ENCODE results near the gene ACBD7.
A peak's percentile ranks its signal among the peaks of the same experiment; 100 is the strongest.

Gene ACBD7

GRCh38 chr10:15088428-15089261 is at the start of gene ACBD7:
TSS of gene ACBD7 (minus strand) at chr10:15088776. CDS start at chr10:15088728, 48 bp downstream.
- DNase-seq (ENCODE audit: low spot score): peak; percentile 49

DNA sequence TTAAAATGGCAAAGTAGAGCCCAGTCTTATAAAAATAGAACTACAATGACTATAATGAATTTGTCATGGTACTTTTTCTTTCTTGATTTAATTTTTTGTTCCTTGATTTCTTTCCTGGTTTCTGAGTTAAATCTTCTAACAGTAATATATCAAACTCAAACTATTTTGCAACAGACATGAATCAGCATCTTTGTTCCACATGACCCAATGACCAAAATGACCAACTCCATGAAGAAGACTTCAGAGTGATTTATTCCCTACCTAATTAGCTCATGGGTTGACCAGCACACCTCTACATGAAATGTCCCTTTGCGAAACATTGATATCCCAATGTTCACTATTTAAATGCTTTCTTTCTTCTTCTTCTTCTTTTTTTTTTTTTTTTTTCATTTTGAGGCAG is 49.1 kb upstream of the ACBD7 start:
- no peak for DNase-seq (ENCODE audit: low spot score)

DNA sequence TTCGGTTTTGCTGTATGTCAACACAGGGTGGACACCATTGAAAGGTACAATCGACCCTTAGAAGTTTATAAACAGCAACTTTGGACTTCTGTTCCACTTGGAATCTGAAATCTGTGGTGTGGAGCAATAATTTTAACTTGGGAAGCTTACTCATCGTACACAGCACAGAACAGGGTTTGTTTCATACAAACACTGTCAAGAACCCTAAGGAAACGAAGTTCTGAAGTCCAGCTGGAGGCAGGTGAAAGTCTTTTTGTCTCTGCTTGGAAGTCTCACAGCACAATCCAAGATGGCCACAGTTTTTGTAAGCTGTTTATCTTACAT is 48.4 kb upstream of the ACBD7 start:
- no peak for DNase-seq (ENCODE audit: low spot score)

GRCh38 chr10:15136129-15137035 is 47.8 kb upstream of the ACBD7 start:
- no peak for DNase-seq (ENCODE audit: low spot score)

DNA sequence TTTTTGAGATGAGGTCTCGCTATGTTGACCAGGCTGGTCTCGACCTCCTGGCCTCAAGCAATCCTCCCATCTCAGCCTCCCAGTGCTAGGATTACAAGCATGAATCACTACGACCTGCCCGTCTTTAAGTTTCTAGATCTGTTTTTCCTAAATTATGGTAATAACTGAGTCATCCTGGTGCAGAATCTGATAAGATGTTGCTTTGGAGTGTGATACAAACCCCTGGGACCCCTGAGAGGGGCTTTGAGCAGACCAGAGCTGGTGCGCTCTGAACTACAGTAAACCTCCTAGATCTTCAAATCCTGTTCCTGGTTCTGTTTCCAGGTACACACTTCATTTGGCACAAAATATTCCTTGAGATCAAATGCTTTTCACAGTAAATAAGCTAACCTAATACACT is 42.8 kb upstream of the ACBD7 start:
- no peak for DNase-seq (ENCODE audit: low spot score)

DNA sequence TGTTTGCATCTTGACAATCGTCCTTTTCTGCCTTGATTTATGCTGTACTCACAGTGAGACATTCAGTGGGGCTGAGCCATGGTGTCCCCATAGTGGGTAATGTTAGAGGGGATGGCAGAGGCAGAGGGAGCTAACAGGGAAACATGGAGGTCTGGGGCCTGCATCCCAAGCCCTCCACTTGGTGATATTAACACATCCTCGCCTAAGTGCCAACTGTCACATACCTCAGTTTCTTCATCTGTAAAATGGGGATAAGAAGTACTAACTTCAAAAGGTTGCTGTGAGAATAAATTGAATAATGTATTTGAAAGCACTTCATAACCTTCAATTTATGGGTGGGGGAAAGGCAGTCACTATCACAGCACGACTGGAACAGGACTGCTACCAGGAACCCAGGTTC is 36.3 kb upstream of the ACBD7 start:
- DNase-seq (ENCODE audit: low spot score): no peak

DNA sequence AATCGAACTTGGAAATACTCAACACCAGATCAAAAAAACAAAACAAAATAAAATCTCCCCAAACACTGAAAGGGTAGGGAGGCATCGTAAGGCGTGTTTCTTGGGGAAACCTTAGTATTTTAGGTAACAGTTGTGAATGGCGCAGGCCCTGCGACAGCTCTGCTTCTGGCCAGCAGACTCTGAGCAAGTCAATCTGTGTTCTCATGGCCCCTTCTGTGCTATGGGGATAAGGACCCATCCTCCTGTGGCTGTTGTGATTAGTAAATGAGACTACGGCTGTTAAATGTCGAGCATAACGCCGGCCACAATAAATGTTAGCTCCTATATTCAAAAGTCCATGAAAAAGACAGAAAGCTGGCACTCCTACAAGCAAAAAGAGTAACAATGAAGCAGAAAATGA is 35.6 kb upstream of the ACBD7 start:
- DNase-seq (ENCODE audit: low spot score): no peak

DNA sequence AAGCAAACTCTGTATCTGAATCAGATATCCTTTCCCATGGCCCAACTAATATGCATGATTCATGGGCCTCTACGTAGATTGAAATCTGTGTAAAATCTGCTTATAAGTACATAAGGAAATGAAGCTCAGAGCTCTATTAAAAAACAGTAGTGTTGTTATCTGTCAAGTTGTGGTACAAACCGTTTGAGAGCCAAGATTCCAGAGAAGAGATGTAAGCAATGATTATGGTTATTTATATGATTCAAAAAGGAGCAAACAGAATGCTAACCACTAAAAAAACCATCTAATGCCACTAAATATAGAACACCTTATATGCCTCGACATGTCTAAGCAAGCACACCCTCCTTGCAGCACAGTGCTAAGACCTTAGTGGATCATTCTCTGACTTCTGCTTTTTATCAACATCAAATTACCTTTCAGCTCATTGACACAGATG is 35.2 kb upstream of the ACBD7 start:
- no peak for DNase-seq (ENCODE audit: low spot score)

DNA sequence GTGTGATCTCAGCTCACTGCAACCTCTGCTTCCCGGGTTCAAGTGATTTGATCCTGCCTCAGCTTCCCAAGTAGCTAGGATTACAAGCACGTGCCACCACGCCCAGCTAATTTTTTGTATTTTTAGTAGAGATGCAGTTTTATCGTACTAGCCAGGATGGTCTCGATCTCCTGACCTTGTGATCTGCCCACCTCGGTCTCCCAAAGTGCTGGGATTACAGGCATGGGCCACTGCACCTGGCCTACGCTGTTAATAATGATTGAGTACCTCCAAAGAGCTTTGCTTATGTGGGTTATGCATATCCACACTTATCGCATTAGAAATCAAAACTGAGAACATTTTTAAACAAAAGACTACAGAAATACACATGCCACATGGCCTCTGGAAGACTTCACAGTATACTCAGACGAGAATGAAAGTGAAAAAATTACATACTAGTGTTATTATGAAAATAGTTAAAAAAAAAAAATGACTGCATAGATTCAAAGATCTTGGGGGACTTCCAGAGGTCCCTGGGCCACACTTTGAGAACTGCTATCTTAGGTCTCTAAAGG is 34.0 kb upstream of the ACBD7 start:
- no peak for DNase-seq (ENCODE audit: low spot score)

- DNase-seq (ENCODE audit: low spot score): no peak
These were observed 33.1 kb upstream of the ACBD7 start for GRCh38 chr10:15121707-15122106.

DNA sequence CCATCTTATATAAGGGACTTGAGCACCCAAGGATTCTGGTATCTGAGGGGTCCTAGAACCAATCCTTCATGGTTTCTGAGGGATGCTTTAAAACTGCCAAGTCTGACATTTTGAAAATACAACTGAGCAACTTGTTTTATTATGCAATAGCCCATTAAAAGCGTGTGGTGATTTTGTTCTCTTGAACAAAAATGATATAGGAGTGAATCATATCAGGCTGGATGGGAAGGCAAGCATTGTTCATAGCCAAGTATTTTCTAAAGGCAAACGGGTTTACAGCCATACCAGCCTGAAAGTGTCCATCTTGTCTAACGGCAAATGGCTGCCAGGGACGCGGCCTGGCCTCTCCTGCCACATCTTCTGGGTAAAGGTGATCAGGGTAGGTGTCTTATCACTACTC is 31.9 kb upstream of the ACBD7 start:
- DNase-seq (ENCODE audit: low spot score): no peak

DNA sequence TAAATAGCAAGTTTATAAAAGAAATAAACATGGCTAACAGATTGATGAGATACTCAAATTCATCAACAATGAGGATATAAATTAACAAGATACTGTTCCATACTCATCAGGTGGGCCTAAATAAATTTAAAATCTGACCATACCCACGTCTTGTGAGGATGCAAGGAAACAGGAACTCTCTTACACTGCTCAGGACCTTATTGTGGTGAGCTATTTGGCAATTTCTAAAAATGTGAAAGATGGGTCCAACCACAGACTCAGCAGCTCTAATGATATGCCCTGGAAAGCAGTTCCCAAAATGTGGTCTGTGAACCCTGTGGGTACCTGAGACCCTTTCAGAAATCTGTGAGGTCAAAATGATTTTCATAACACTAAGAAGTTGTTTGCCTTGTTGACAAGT is 30.0 kb upstream of the ACBD7 start:
- DNase-seq (ENCODE audit: low spot score): no peak

DNA sequence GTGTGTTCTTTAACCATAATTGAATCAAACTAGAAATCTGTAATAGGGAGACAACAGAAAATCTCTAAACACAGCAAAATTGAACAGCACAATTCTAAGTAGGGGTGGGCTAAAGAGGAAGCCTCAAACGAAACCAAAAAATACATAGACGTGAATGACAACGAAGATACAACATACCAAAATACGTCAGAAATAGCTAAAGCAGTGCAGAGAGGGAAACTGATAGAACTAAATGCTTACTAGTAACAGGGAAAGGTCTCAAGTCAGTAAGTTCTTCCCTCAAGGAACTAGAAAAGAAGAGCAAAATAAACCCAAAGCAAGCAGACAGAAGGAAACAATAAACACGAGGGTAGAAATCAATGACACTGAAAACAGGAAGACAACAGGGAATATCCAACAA is 27.6 kb upstream of the ACBD7 start:
- DNase-seq (ENCODE audit: low spot score): no peak

- no peak for DNase-seq (ENCODE audit: low spot score)
These were observed 25.2 kb upstream of the ACBD7 start for GRCh38 chr10:15113766-15114165.

DNA sequence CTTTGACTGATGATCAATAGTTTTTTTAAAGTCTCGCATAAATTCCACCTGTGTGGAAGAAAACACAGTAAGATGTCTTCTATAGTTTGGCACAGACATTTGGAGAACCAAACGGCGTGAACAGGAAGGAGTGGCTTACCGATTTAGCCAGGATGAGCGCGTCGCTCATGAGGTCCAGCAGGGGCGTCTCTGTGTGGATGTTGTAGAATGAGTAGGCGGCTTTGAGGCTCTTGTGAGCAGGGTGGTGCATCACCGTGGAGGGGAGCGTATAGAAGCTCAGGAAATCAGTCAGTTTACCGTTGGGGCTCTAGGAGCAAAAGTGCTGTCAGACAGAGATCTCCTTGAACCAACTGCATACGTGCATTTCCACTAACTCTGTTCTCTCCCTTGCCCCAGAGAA is 24.1 kb upstream of the ACBD7 start:
- no peak for DNase-seq (ENCODE audit: low spot score)

GRCh38 chr10:15106352-15107013 is 17.9 kb upstream of the ACBD7 start:
- DNase-seq (ENCODE audit: low spot score): peak; percentile 78

DNA sequence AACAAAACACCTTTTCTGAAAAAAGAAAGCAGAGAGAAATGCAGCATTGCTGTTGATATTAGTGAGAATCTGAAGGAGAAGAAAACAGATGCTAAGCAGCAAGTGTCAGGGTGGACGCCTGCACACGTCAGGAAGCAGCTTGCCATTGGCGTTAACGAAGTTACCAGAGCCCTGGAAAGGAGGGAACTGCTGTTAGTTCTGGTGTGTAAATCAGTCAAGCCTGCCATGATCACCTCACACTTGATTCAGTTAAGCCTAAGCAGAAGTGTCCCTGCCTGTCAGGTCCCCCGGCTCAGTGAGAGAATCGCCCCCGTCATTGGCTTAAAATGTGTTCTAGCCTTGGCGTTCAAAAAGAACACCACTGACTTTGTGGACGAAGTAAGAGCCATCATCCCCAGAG is 14.9 kb upstream of the ACBD7 start:
- DNase-seq (ENCODE audit: low spot score): no peak

DNA sequence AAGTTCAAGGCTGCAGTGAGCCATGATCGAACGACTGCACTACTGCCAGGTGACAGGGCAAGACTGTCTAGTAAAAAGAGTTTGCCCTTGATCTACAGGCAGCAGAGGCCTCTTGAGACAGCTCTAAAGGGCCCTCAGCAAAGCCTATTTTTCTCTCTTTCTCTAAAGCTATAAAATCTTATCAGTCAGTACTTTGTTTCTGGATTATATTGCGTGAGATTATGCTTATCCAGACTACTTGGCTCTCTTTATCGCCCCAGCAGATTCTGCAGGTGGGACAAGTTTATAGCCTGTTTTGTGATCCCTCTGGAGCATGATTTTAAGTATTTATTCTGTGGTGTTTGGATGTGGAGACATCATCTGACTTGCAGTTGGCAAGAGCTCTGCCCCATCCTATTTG is 11.3 kb upstream of the ACBD7 start:
- no peak for DNase-seq (ENCODE audit: low spot score)

- peak; percentile 96 for DNase-seq (ENCODE audit: low spot score)
These were observed 8.6 kb upstream of the ACBD7 start, which contains the start of gene RPP38 for GRCh38 chr10:15097011-15097812. TSS of gene RPP38 (plus strand) at chr10:15097355. CDS start at chr10:15103315, 5,960 bp downstream.

GRCh38 chr10:15096661-15097010 is 8.1 kb upstream of the ACBD7 start:
- no peak for DNase-seq (ENCODE audit: low spot score)

GRCh38 chr10:15092855-15093408 is 4.4 kb upstream of the ACBD7 start:
- DNase-seq (ENCODE audit: low spot score): no peak

Data from hematopoietic multipotent progenitor cell treated with erythropoietin and hydrocortisone succinate and interleukin-3 and kit ligand, for 17 days (in vitro differentiated cells).